NCI-H82 (cell line): ENCODE results near the gene REX1BD.
A peak's percentile ranks its signal among the peaks of the same experiment; 100 is the strongest.

Source experiments
- DNase-seq: peaks from one replicate; lab custom pipeline; 2025; lab: John Stamatoyannopoulos, UW

Gene REX1BD

GRCh38 chr19:18603255-18603957, 14.8 kb downstream of the REX1BD start:
- DNase-seq: peak; percentile 71

GRCh38 chr19:18603958-18604819, 15.6 kb downstream of the REX1BD start:
- no peak for DNase-seq

GRCh38 chr19:18604820-18605159, 16.2 kb downstream of the REX1BD start:
- no peak for DNase-seq

GRCh38 chr19:18605196-18605545, 16.6 kb downstream of the REX1BD start:
- DNase-seq: no peak

GRCh38 chr19:18605546-18606280, 17.1 kb downstream of the REX1BD start:
- DNase-seq: no peak

GRCh38 chr19:18606281-18607225, 18.0 kb downstream of the REX1BD start, which contains the start of gene CRLF1:
Gene CRLF1 (minus strand): TSS chr19:18606799. CDS start chr19:18606656, 143 bp downstream.
- DNase-seq: no peak

- DNase-seq: no peak
Measured at GRCh38 chr19:18607226-18608101, 18.9 kb downstream of the REX1BD start.

- DNase-seq: no peak
Measured at GRCh38 chr19:18608102-18608804, 19.7 kb downstream of the REX1BD start.

GRCh38 chr19:18608805-18609716, 20.5 kb downstream of the REX1BD start:
- DNase-seq: no peak

GRCh38 chr19:18609717-18610051, 21.1 kb downstream of the REX1BD start:
- DNase-seq: no peak

GRCh38 chr19:18610245-18610555, 21.6 kb downstream of the REX1BD start:
- no peak for DNase-seq

GRCh38 chr19:18610556-18611326, 22.1 kb downstream of the REX1BD start:
- no peak for DNase-seq

GRCh38 chr19:18611327-18612050, 22.9 kb downstream of the REX1BD start:
- DNase-seq: peak; percentile 64

- DNase-seq: no peak
Measured at GRCh38 chr19:18612051-18612771, 23.6 kb downstream of the REX1BD start.

GRCh38 chr19:18612772-18613588, 24.4 kb downstream of the REX1BD start, which contains the start of gene TMEM59L:
Gene TMEM59L (plus strand): TSS chr19:18612870. CDS start chr19:18612959, 89 bp downstream.
- DNase-seq: peak; percentile 52
